ENCODE data around the gene GAB1. TPM values are rescaled to one million over a fixed set of nuclear protein-coding genes. Genes with fewer than 3 reads are reported as not detected.

The GAB1 gene
- total and polyA plus RNA-seq, 2 of the 8 experiments (the other 6 are each of a cell fraction or from before 2014, with no cell fraction given) = 6.8 to 21.3 TPM

DNA sequence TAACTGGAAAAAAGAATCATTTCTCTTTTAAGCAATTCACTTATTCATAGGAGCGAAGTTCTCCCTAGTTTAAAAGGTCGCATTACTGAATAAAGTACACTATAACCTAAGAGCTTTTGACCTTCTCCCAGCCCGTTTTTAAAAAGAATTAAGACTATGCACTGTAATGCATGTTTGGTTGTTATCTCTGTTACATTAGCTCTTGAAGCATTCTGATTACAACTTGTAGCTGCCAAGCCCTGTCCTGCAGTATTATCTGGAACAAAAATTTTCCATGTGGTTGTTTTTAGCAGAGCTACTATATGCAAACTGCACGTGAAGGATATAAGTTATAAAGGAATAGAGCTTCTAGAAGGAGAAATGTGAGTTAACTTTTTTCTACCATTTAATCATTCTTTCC is 8.1 kb downstream of the GAB1 start (continued):
- TF ChIP-seq BACH1 (IDR thresholded peaks at IDR 0.05; ENCODE audit: low read length) = no peak
- no peak for TF ChIP-seq CREB1 (IDR thresholded peaks at IDR 0.05)
